ENCODE results near the gene EHBP1. TPM values are rescaled to one million over a fixed set of nuclear protein-coding genes. Genes with fewer than 3 reads are reported as not detected.

Gene EHBP1
- total and polyA plus RNA-seq, 2 donors (not counting 3 experiments of a cell fraction or from before 2014, with no cell fraction given), result 8.4 to 34.8 TPM

DNA sequence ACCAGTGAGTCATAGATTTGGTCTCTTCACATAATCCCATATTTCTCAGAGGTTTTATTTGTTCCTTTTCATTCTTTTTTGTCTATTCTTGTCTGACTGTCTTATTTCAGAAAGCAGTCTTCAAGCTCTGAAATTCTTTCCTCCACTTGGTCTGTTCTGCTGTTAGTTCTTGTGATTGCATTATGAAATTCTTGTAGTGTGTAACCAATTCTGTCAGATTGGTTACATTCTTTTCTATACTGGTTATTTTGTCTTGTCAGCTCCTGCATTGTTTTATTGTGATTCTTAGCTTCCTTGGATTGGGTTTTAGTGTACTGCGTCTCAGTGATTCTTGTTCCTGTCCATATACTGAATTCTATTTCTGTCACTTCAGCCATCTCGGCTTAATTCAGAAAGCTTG, 18.6 kb downstream of the EHBP1 start:
- dilution Hi-C loops (cut with MboI; ENCODE audit: extremely low pct_ligation_motif_present, low sequenced_read_pairs), result no loop called here
- Histone ChIP-seq H3K79me2 (ENCODE audit: control insufficient read depth, insufficient read depth, low read length) (peaks cover 19% of the 10 kb centered on the region), H3K4me3 (replicated peaks in 1 of 3; ENCODE audit: insufficient read depth in 1 of 3, low read depth in 1 of 3, low read length in 3 of 3) (no peak overlapping the region), H3K4me1 (ENCODE audit: control insufficient read depth, extremely low read depth, insufficient read depth, low read length) (no peaks in the 10 kb centered on the region), H3K27ac (ENCODE audit: insufficient read depth, low read depth, low read length) (no peak overlapping the region), H3K9me3 (replicated peaks; ENCODE audit: control insufficient read depth, insufficient read depth, low read length) (no peaks in the 10 kb centered on the region), H3K4me2 (ENCODE audit: insufficient read depth, low read length) (no peak overlapping the region), H4K20me1 (replicated peaks; ENCODE audit: control insufficient read depth, extremely low read depth, insufficient read depth, low read length) (no peaks in the 10 kb centered on the region), H2AFZ (ENCODE audit: low read depth, low read length) (no peak overlapping the region), H3K9ac (replicated peaks; ENCODE audit: extremely low read depth, insufficient read depth, low read length) (no peak overlapping the region), H3K36me3 (ENCODE audit: control insufficient read depth in 2 of 2, extremely low read depth in 1 of 2, insufficient read depth in 2 of 2, low read length in 2 of 2) (no peaks in the 10 kb centered on the region), H3K9me1 (replicated peaks; ENCODE audit: control insufficient read depth, extremely low read depth, insufficient read depth, low read length) (no peaks in the 10 kb centered on the region), H3K27me3 (ENCODE audit: control insufficient read depth in 2 of 2, insufficient read depth in 2 of 2, low read length in 2 of 2) (no peaks in the 10 kb centered on the region)
- ChIA-PET CTCF (interaction anchor here (1.1 to 2.2 kb wide), 2 partner anchors 15 to 267 kb away, joined by 3 to 9 read pairs; no protein-coding TSS in a partner anchor), POLR2A (interaction anchor here (0.7 kb wide), 1 partner anchor 146 kb away, joined by 4 read pairs; no protein-coding TSS in a partner anchor)
- TF ChIP-seq FOS (IDR thresholded peaks at IDR 0.05; ENCODE audit: borderline replicate concordance, insufficient read depth, low read length) (no peak), GATA2 (IDR thresholded peaks at IDR 0.05; ENCODE audit: insufficient read depth, insufficient read length, low read depth, low read length) (no peak), JUN (IDR thresholded peaks at IDR 0.05; ENCODE audit: borderline replicate concordance, insufficient read depth, insufficient read length, low read depth) (no peak), POLR2AphosphoS5 (IDR thresholded peaks at IDR 0.05; ENCODE audit: insufficient read depth, low read depth, low read length) (no peak), POLR2A (IDR thresholded peaks at IDR 0.05; ENCODE audit: low read depth, low read length) (no peak)
- TF ChIP-seq, protein P1, sequence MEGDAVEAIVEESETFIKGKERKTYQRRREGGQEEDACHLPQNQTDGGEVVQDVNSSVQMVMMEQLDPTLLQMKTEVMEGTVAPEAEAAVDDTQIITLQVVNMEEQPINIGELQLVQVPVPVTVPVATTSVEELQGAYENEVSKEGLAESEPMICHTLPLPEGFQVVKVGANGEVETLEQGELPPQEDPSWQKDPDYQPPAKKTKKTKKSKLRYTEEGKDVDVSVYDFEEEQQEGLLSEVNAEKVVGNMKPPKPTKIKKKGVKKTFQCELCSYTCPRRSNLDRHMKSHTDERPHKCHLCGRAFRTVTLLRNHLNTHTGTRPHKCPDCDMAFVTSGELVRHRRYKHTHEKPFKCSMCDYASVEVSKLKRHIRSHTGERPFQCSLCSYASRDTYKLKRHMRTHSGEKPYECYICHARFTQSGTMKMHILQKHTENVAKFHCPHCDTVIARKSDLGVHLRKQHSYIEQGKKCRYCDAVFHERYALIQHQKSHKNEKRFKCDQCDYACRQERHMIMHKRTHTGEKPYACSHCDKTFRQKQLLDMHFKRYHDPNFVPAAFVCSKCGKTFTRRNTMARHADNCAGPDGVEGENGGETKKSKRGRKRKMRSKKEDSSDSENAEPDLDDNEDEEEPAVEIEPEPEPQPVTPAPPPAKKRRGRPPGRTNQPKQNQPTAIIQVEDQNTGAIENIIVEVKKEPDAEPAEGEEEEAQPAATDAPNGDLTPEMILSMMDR (IDR thresholded peaks at IDR 0.05; ENCODE audit: extremely low read depth in 1 of 2, insufficient read depth in 1 of 2, low read depth in 1 of 2, low read length in 2 of 2), result no peak
- TF ChIP-seq, protein P2, sequence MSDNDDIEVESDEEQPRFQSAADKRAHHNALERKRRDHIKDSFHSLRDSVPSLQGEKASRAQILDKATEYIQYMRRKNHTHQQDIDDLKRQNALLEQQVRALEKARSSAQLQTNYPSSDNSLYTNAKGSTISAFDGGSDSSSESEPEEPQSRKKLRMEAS (IDR thresholded peaks at IDR 0.05; ENCODE audit: insufficient read depth, insufficient read length), result no peak
- no peak for DNase-seq (ENCODE audit: low read depth, low spot score)
- intact Hi-C loops (cut with micrococcal nuclease), result no loop called here
- no TSS peak for BruUV-seq (replicated peaks)
- FAIRE-seq, result no peak
